HCT116 (cell line): Measurements from ENCODE around the gene KAT5. TPM values are rescaled to one million over a fixed set of nuclear protein-coding genes. Genes with fewer than 3 reads are reported as not detected.
A peak's percentile ranks its signal among the peaks of the same experiment; 100 is the strongest.

Experiments
- ATAC-seq: fragments of 200-7000 bp; cut with Tn5 transposase; 2 replicates; pipeline ENCODE4 v1.9.1; 2020; ENCODE audit warnings: mild to moderate bottlenecking, moderate library complexity
- Bru-seq: library from RNA; stranded (reverse); fragments of 400-500 nt; gene quantifications from one replicate; lab custom pipeline; 2021; lab: Mats Ljungman, UMichigan
- BruChase-seq, 2 experiments: library from RNA; stranded (reverse); fragments of 400-500 nt; gene quantifications; one replicate each; lab custom pipeline; 2021; lab: Mats Ljungman, UMichigan
- BruUV-seq: library from RNA; stranded (reverse); fragments of 400-500 nt; replicated peaks from 2 replicates; lab custom pipeline; 2021; lab: Mats Ljungman, UMichigan
- CTCF ChIA-PET: fragments of 300-600 bp; sonication (Branson Sonifier 250); formaldehyde crosslinking; loops from one replicate; lab custom pipeline; 2021; ENCODE audit warnings: antibody characterized with exemption; lab: Charles Lee
- POLR2A ChIA-PET: fragments of 300-600, 350-600 bp; sonication (Branson Sonifier 250); formaldehyde crosslinking; loops from one replicate; lab custom pipeline; 2021; ENCODE audit warnings: antibody characterized with exemption; lab: Charles Lee
- RAD21 ChIA-PET, 2 experiments: fragments of 300-600 bp; sonication (Branson Sonifier 250); formaldehyde crosslinking; loops; one replicate each; lab custom pipeline; 2023; ENCODE audit warnings: low total read pairs in 2 of 2; ENCODE audit not compliant: uncharacterized antibody in 2 of 2, unreplicated experiment in 2 of 2, low non-redundant PET in 1 of 2; lab: Charles Lee
- DNase-seq: peaks from one replicate; pipeline ENCODE4 v3.0.0-alpha.2; 2010; ENCODE audit warnings: low read depth, low spot score
- H2AFZ ChIP-seq: fragments of 200-600 bp; shearing (Covaris generic), sonication (generic); 2 replicates; pipeline ENCODE4 v1.6.1; 2017; ENCODE audit warnings: low read depth, mixed run types, mixed read lengths, antibody characterized with exemption, low read length; ENCODE audit not compliant: poor library complexity, severe bottlenecking
- H3K27ac ChIP-seq: 2 replicates; pipeline ENCODE4 v1.5.1; 2012; ENCODE audit warnings: low read depth, low read length
- H3K27me3 ChIP-seq: fragments of 200-600 bp; sonication (generic); 2 replicates; pipeline ENCODE4 v1.6.1; 2016; ENCODE audit warnings: mixed run types, low read length, mixed read lengths; ENCODE audit not compliant: insufficient read depth
- H3K36me3 ChIP-seq, 2 experiments: fragments of 200-500 bp in 1 of 2; fragments of 200-600 bp in 1 of 2; sonication (Bioruptor generic) in 1 of 2; sonication (generic) in 1 of 2; 2 replicates each; pipeline versions ENCODE4 v1.5.1 to v1.6.1; 2014 to 2016; ENCODE audit warnings: low read length in 2 of 2, inconsistent platforms in 1 of 2, mixed read lengths in 1 of 2, mixed run types in 1 of 2; ENCODE audit not compliant: insufficient read depth in 2 of 2, control insufficient read depth in 1 of 2
- H3K4me1 ChIP-seq, 2 experiments: fragments of 200-600 bp in 1 of 2; sonication (generic) in 1 of 2; 2 replicates each; pipeline versions ENCODE4 v1.5.1 to v1.6.1; 2012 to 2017; ENCODE audit warnings: low read length in 2 of 2, inconsistent platforms in 1 of 2, mild to moderate bottlenecking in 1 of 2, mixed read lengths in 1 of 2, mixed run types in 1 of 2, moderate library complexity in 1 of 2; ENCODE audit not compliant: insufficient read depth in 2 of 2, control insufficient read depth in 1 of 2
- H3K4me2 ChIP-seq: fragments of 200-600 bp; sonication (generic); 2 replicates; pipeline ENCODE4 v1.6.1; 2017; ENCODE audit warnings: mixed run types, low read length, mixed read lengths
- H3K4me3 ChIP-seq, 2 experiments: fragments of 200-600 bp in 1 of 2; sonication (generic) in 1 of 2; replicated peaks in 1 of 2; 2 replicates each; pipeline ENCODE4 v1.5.1; 2011 to 2016; ENCODE audit warnings: low read length in 2 of 2, control low read depth in 1 of 2, low read depth in 1 of 2, mild to moderate bottlenecking in 1 of 2, mixed read lengths in 1 of 2, mixed run types in 1 of 2
- H3K79me2 ChIP-seq: fragments of 200-600 bp; sonication (generic); 2 replicates; pipeline ENCODE4 v1.6.1; 2017; ENCODE audit warnings: mild to moderate bottlenecking, mixed run types, low read length, moderate library complexity, mixed read lengths; ENCODE audit not compliant: insufficient read depth
- H3K9ac ChIP-seq: fragments of 200-600 bp; sonication (generic); 2 replicates; pipeline ENCODE4 v1.6.1; 2016; ENCODE audit warnings: low read length, mixed read lengths
- H3K9me2 ChIP-seq: fragments of 200-600 bp; sonication (generic), shearing (Covaris generic); 2 replicates; pipeline ENCODE4 v1.6.1; 2017; ENCODE audit warnings: mixed run types, mild to moderate bottlenecking, moderate library complexity; ENCODE audit not compliant: insufficient read depth
- H3K9me3 ChIP-seq, 2 experiments: fragments of 200-500 bp in 1 of 2; fragments of 200-600 bp in 1 of 2; sonication (Bioruptor generic) in 1 of 2; sonication (generic) in 1 of 2; 2 replicates each; pipeline ENCODE4 v1.6.1; 2014 to 2017; ENCODE audit warnings: low read length in 2 of 2, mixed read lengths in 2 of 2, inconsistent platforms in 1 of 2, low read depth in 1 of 2, mild to moderate bottlenecking in 1 of 2, mixed run types in 1 of 2, moderate library complexity in 1 of 2; ENCODE audit not compliant: control insufficient read depth in 1 of 2, insufficient read depth in 1 of 2
- H4K20me1 ChIP-seq: fragments of 200-600 bp; sonication (generic), shearing (Covaris generic); 2 replicates; pipeline ENCODE4 v1.6.1; 2017; ENCODE audit warnings: mixed run types, mild to moderate bottlenecking, moderate library complexity; ENCODE audit not compliant: insufficient read depth
- CTCF ChIP-seq, 3 experiments: fragments of 200-600 bp in 1 of 3; sonication (generic) in 1 of 3; IDR thresholded peaks in 2 of 3; conservative IDR thresholded peaks in 1 of 3; 2 replicates each; pipeline ENCODE4 v1.5.1; 2012 to 2017; ENCODE audit warnings: low read depth in 2 of 3, low read length in 2 of 3, antibody characterized with exemption in 1 of 3, borderline replicate concordance in 1 of 3, control low read depth in 1 of 3, mild to moderate bottlenecking in 1 of 3, mixed read lengths in 1 of 3, mixed run types in 1 of 3, moderate library complexity in 1 of 3; ENCODE audit not compliant: insufficient read depth in 1 of 3
- JUND ChIP-seq: IDR thresholded peaks from 2 replicates; pipeline ENCODE4 v1.6.1; 2012
- POLR2A ChIP-seq: IDR thresholded peaks from 2 replicates; pipeline ENCODE4 v1.7.0; 2011; ENCODE audit warnings: borderline replicate concordance; ENCODE audit not compliant: insufficient read depth, insufficient read length; ENCODE audit errors: extremely low read depth
- POLR2AphosphoS5 ChIP-seq: IDR thresholded peaks from 2 replicates; pipeline ENCODE4 v1.6.1; 2011; ENCODE audit warnings: mild to moderate bottlenecking, low read depth, low read length, moderate library complexity
- REST ChIP-seq: IDR thresholded peaks from 2 replicates; pipeline ENCODE4 v1.6.1; 2012; ENCODE audit warnings: low read depth
- TCF7L2 ChIP-seq: IDR thresholded peaks from 2 replicates; pipeline ENCODE4 v1.7.0; 2011; ENCODE audit warnings: borderline replicate concordance, inconsistent platforms; ENCODE audit not compliant: insufficient read depth, insufficient read length; ENCODE audit errors: extremely low read depth
- YY1 ChIP-seq: IDR thresholded peaks from 2 replicates; pipeline ENCODE4 v1.6.1; 2011; ENCODE audit warnings: low read length, low read depth, moderate library complexity, mild to moderate bottlenecking; ENCODE audit not compliant: insufficient replicate concordance; ENCODE audit errors: extremely low read depth
- ZFX ChIP-seq: fragments of 450-650 bp; IDR thresholded peaks from 2 replicates; pipeline ENCODE4 v1.6.1; 2017
- intact Hi-C: fragments of 100-400 bp; cut with micrococcal nuclease; formaldehyde crosslinking; loops from 2 replicates; pipeline ENCODE4 v1.10.0; 2022
- long read RNA-seq: library from polyadenylated mRNA; unstranded; transcript quantifications from one replicate; pipeline ENCODE4 v2.0.0, GENCODE V29; 2021; ENCODE audit not compliant: unreplicated experiment
- polyA plus RNA-seq: library from polyadenylated mRNA; unstranded; fragments of >200 nt; gene quantifications from 2 replicates; pipeline ENCODE4 v1.2.1, GENCODE V29; 2012; ENCODE audit warnings: missing spikeins
- total RNA-seq: library from RNA; stranded (reverse); gene quantifications from one replicate; pipeline ENCODE4 v1.2.1, GENCODE V29; 2021; ENCODE audit not compliant: unreplicated experiment

KAT5 gene
- total RNA-seq (78.7 TPM), Bru-seq, nascent RNA (percentile 84 among the genes with signal in this experiment), BruChase-seq, experiment 1, labeled RNA remaining after a 6-hour chase (percentile 93 among the genes with signal in this experiment), BruChase-seq, experiment 2, labeled RNA remaining after a 2-hour chase (percentile 91 among the genes with signal in this experiment)
- 65.0 and 76.8 TPM in 2 replicates for polyA plus RNA-seq
- long read RNA-seq, transcript KAT5-203 (14 exons, 2,237 nt): minor isoform, 25 of 146 reads
- long read RNA-seq, transcript KAT5-202 (13 exons, 2,059 nt): major isoform, 41 of 146 reads
- long read RNA-seq, transcript KAT5-208 (12 exons, 1,697 nt): minor isoform, 14 of 146 reads
- long read RNA-seq, transcript KAT5-201 (13 exons, 2,296 nt): minor isoform, 15 of 146 reads
- long read RNA-seq, partial matches to known transcripts: 31 of 146 reads
- long read RNA-seq, other reads (novel, unspliced or antisense): 19 of 146 reads

GRCh38 chr11:65711785-65712632 is at the start of gene KAT5:
Gene KAT5 (plus strand): TSS chr11:65712252. CDS start chr11:65712268, 16 bp downstream.
- no TSS peak for BruUV-seq
- H3K36me3 ChIP-seq: peaks cover 14 to 30% of the 10 kb centered on the region in 2 experiments
- H3K9me2 ChIP-seq: no peaks in the 10 kb centered on the region
- H3K9ac ChIP-seq: peak within 1 kb of the TSS; percentile 78
- ChIA-PET RAD21 (interaction anchor here (0.6 to 2.3 kb wide), 11 partner anchors 9 to 176 kb away, joined by 3 to 12 read pairs (median 4); partner anchors contain the start of genes FIBP (in 2 of the 2), MUS81 (in 1 of the 2), PCNX3 (in 1 of the 2) and RNASEH2C (in 1 of the 2)), POLR2A (interaction anchor here (0.7 to 2.8 kb wide), 14 partner anchors 8 to 330 kb away, joined by 3 to 22 read pairs (median 6); partner anchors contain the start of genes CCDC85B, CFL1, FIBP and MUS81), CTCF (interaction anchor here (0.6 to 3.3 kb wide), 20 partner anchors 10 to 572 kb away, joined by 3 to 33 read pairs (median 4); partner anchors contain the start of genes AP5B1, CCDC85B, FIBP and MUS81)
- H3K27me3 ChIP-seq: no peaks in the 10 kb centered on the region
- peak; percentile 80 for ATAC-seq
- no peaks in the 10 kb centered on the region for H4K20me1 ChIP-seq
- peak within 1 kb of the TSS; percentile 93 for H3K27ac ChIP-seq
- H2AFZ ChIP-seq: peak within 1 kb of the TSS; percentile 95
- H3K4me1 ChIP-seq: peaks cover 10 to 33% of the 10 kb centered on the region in 2 experiments; a peak in 3 of 4 replicates
- H3K4me3 ChIP-seq: peak within 1 kb of the TSS; percentile 64 to 72
- intact Hi-C loops: loop anchor here (1.0 to 5.0 kb wide), 6 partner anchors 70 to 177 kb away; partner anchors contain the start of genes AP5B1, CFL1, EFEMP2 and FIBP
- H3K79me2 ChIP-seq: peaks cover 30% of the 10 kb centered on the region; the same call in 1 of the 2 replicates
- DNase-seq: peak; percentile 98
- no peaks in the 10 kb centered on the region for H3K9me3 ChIP-seq
- peak; percentile 43; the same call in 1 of the 2 replicates for TF ChIP-seq ZFX
- TF ChIP-seq JUND: no peak
- TF ChIP-seq YY1: peak; percentile 90
- TF ChIP-seq CTCF (IDR thresholded peaks at IDR 0.05 in 2 of 3, conservative IDR thresholded peaks at IDR 0.05 in 1 of 3; ENCODE audit: borderline replicate concordance in 1 of 3, insufficient read depth in 1 of 3, low read depth in 2 of 3, low read length in 2 of 3): peak in 2 of 3 experiments; percentile 94 to 97; a peak in 4 of 6 replicates
- TF ChIP-seq POLR2AphosphoS5: peak; percentile 44
- no peak for TF ChIP-seq REST
- peak; percentile 23 for TF ChIP-seq POLR2A
- peak; percentile 87 for TF ChIP-seq TCF7L2
- peak within 1 kb of the TSS; percentile 83 for H3K4me2 ChIP-seq
